ENCODE measurements around the gene DOC2A.

GRCh38 chr16:30018731-30019158, 7.9 kb upstream of the DOC2A start:
- TF ChIP-seq EZH2 (IDR thresholded peaks at IDR 0.05; ENCODE audit: borderline replicate concordance, insufficient read depth, low read depth, low read length, poor library complexity, severe bottlenecking) = no peak
- no peak for TF ChIP-seq CTCF (IDR thresholded peaks at IDR 0.05)

Measured in B cell (primary cell).